Fibroblast of villous mesenchyme (primary cell): Measurements from ENCODE around the gene MVK. TPM values are rescaled to one million over a fixed set of nuclear protein-coding genes. Genes with fewer than 3 reads are reported as not detected.

Source experiments
- DNase-seq: peaks from one replicate; pipeline ENCODE4 v3.0.0-alpha.2; 2010; ENCODE audit warnings: low read depth
- H3K4me3 ChIP-seq: 2 replicates; pipeline ENCODE4 v1.5.1; 2011; ENCODE audit warnings: low read depth, mild to moderate bottlenecking, low read length
- CTCF ChIP-seq: IDR thresholded peaks from 2 replicates; pipeline ENCODE4 v1.5.1; 2012; ENCODE audit warnings: low read depth, mild to moderate bottlenecking, low read length; ENCODE audit not compliant: insufficient read depth
- total RNA-seq: library from RNA; depleted of rRNA; stranded (reverse); fragments of >200 nt; gene quantifications from 2 replicates; pipeline ENCODE4 v1.2.3, GENCODE V29; 2012

The MVK gene
- total RNA-seq, 1 donor: 29.8 TPM

GRCh38 chr12:109597414-109597794 is 23.8 kb downstream of the MVK start:
- TF ChIP-seq CTCF: no peak
- H3K4me3 ChIP-seq: no peak overlapping the region

GRCh38 chr12:109597795-109598427 is 24.3 kb downstream of the MVK start:
- no peak overlapping the region for H3K4me3 ChIP-seq
- peak; percentile 80 for DNase-seq
- TF ChIP-seq CTCF: peak; percentile 98

More at GRCh38 chr12:109597414-109597794, 23.8 kb downstream of the MVK start:
- DNase-seq: no peak

GRCh38 chr12:109598428-109598854 is 24.8 kb downstream of the MVK start:
- TF ChIP-seq CTCF: no peak
- no peak for DNase-seq
- H3K4me3 ChIP-seq: no peak overlapping the region

- DNase-seq: no peak
Measured at GRCh38 chr12:109599087-109599486, 25.5 kb downstream of the MVK start.

GRCh38 chr12:109600481-109600880 is 26.9 kb downstream of the MVK start:
- TF ChIP-seq CTCF: no peak
- DNase-seq: no peak
- H3K4me3 ChIP-seq: no peak overlapping the region

More at GRCh38 chr12:109599087-109599486, 25.5 kb downstream of the MVK start:
- H3K4me3 ChIP-seq: no peak overlapping the region
- no peak for TF ChIP-seq CTCF

GRCh38 chr12:109600995-109601394 is 27.4 kb downstream of the MVK start:
- DNase-seq: no peak

More at GRCh38 chr12:109600995-109601394, 27.4 kb downstream of the MVK start:
- H3K4me3 ChIP-seq: no peak overlapping the region
- no peak for TF ChIP-seq CTCF
